Measurements from ENCODE around the gene ATG10.

GRCh38 chr5:82018462-82018861 is 46.6 kb downstream of the ATG10 start:
- TF ChIP-seq ZNF530 (CRISPR knock-in tag; IDR thresholded peaks at IDR 0.05; ENCODE audit: low read depth): no peak
- no peak for TF ChIP-seq DNMT3B (CRISPR knock-in tag; conservative IDR thresholded peaks at IDR 0.05)
- TF ChIP-seq ZNF549 (CRISPR knock-in tag; IDR thresholded peaks at IDR 0.05): no peak
